HG02973 (cell line): ENCODE data around the gene ZFC3H1.
"Not testable (repeated sequence)": the region's sequence is repeated elsewhere in the genome, so short reads cannot be mapped to it uniquely, and the experiment has no call there.

Source experiments
- ATAC-seq: cut with Tn5 transposase; IDR thresholded peaks from one replicate; pipeline ENCODE4 v1.9.1; 2021; ENCODE audit warnings: moderate library complexity; ENCODE audit not compliant: unreplicated experiment

Gene ZFC3H1

DNA sequence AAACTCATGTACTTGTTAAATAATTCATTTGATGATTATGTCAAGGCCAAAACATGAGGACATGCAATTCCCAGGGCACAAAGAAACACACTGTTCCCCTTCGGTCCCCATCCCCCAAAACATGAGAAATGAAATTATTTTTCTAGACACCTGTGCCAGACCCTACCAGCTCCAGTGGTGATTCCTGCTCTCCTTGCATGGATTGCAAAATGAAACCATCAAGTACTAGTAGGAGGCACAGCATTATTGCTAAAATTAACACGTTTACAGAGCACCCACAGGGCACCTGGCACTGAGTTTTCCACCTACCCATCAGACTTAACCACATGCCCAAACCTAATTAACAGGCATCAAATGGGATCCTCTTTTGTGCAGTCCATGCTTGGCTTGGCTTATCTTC is 76.6 kb downstream of the ZFC3H1 start:
- ATAC-seq = no peak

DNA sequence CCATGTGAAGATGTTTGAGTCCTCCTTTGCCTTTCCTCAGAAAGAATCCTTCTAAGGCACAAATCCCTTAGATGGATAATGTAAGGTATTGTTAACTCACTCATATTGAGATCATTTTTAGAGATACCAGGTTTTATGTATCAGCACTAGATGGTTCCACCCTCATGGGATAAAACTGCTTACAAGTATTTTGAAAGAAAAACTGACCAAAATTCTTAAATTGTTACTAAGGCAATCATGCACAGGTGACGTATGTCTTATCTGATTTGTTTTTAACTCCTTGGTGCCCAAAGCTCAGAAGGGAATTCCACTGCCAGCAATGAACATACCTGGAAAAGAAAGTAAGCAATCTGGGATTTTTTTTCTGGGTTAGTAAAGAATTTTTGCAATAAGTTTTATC is 78.4 kb downstream of the ZFC3H1 start:
- ATAC-seq = no peak

DNA sequence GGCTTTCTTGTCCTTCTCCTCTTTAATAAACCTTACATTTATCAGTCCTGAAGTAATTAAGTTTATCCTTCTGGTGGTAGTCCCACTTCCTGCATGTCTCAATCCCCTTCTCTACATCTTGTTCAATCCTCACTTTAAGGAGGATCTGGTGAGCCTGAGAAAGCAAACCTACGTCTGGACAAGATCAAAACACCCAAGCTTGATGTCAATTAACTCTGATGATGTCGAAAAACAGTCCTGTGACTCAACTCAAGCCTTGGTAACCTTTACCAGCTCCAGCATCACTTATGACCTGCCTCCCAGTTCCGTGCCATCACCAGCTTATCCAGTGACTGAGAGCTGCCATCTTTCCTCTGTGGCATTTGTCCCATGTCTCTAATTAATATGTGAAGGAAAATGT is 79.3 kb downstream of the ZFC3H1 start:
- no peak for ATAC-seq

DNA sequence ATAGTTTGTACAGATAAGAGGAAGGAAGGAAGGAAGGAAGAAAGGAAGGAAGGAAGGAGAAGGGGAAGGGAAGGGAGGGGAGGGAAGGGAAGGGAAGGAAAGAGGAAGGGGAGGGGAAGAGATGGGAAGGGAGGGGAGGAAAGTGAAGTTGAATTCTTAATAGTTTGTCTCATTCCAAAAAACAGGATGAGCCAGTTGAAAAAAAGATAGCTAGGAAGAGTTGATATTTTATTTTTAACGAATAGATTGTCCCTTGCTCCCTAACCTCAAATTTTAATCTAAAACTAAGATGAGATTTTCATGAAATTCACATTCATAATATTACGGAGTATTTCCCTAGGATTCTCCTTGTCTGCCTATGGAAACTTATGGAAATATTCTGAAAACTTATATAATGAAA is 80.7 kb downstream of the ZFC3H1 start:
- ATAC-seq = no peak

DNA sequence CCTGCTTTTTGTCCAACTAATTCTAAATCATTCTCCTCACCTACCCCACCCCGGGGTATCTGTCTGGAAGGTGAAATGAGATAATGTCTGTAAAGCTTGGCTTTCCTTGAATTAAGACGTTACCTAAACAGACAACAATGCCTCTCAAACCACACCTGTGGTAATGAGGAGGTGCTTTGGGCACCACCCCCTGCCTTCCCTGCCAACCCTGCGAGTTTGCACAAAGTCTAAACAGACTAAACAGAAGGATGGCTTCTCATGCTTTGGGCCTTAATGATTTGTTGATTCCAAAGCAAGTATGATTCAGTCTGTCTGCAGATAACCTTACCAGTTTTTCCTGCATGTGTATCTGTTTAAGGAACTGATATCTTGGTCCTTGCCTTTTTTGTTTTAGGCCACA is 82.4 kb downstream of the ZFC3H1 start:
- no peak for ATAC-seq

DNA sequence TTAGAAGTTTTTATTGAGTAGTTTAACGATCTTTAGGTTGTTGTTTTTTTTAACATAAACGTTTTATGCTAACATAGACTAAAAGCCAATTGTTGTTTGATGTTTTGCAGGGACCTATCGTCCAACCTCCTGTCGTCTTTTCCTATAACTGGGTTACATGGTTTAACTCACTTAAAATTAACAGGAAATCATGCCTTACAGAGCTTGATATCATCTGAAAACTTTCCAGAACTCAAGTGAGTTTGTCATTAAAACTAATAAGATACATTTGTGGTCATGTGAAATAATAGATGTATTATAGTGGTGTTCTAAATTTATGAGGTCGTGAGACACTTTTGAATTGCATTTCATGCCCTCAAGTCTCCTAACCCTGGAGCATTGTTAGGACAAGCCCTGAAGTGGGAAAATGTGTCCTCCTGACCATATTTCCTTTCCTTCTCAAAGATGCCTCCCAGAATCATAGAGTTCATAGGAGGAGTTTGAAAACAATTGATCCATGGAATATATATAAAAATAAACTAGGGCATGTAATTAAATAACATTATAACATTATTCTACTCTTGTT is 84.9 kb downstream of the ZFC3H1 start:
- no peak for ATAC-seq

DNA sequence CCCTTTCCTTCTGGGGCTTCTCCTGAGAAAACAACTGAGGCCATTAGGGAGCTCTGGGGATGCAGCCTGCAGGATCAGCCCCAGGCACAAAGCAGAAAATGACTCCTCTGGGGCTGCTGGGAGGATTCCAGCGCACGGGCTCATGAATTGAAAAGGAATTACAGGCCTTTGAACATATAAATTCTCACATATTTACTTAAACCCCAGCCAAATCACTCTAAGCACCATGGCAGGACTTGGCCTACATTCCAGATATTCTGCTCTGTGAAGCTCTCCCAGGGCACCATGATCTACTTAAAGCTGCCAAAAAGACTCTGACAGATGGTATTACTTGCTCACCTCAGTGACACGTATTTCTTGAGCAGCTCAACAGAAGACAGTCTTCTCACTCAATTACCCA is 87.2 kb downstream of the ZFC3H1 start:
- ATAC-seq = no peak

DNA sequence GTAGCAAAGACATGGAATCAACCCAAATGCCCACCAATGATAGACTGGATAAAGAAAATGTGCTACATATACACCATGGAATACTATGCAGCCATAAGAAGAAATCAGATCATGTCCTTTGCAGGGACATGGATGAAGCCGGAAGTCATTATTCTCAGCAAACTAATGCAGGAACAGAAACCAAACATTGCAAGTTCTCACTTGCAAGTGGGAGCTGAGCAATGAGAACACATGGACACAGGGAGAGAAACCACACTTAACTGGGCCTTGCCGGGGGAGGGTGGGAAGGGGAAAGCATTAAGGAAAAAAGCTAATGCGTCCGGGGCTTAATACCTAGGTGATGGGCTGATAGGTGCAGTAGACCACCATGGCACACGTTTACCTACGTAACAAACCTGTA is 93.8 kb downstream of the ZFC3H1 start:
- ATAC-seq = not testable (repeated sequence)

DNA sequence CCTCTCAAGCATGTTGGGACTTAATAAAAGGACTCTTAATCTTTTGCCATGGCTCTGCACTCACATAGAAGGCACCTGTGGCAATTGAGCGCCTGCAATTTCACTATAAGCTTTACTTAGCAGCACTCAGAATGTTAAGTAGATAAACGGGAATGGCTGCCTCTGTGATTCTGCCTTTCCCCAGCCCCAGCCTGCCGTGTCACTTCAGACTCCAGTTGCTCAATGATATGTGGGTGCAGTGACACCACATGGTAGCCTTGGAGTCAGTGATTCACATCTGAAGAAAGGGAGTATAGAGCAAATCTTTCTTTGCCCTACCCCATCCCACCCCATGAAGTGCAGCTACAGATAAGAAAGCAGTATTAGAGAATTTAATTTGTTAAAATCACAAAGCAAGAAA is 96.1 kb downstream of the ZFC3H1 start:
- no peak for ATAC-seq

DNA sequence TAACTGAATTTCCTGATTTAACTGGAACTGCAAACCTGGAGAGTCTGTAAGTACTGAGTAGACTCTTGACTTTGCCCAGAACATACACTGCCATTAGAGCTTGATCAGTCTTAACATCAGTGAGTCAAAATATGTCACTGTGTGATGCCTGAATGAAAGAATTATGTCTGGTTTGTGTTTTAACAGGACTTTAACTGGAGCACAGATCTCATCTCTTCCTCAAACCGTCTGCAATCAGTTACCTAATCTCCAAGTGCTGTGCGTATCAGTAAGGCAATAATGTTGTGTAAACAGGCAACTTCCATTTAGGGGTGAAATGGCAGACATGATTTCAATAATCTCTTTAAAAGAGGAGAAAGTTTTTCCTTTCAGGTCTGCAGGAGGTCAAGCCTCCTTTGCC is 97.0 kb downstream of the ZFC3H1 start:
- no peak for ATAC-seq

DNA sequence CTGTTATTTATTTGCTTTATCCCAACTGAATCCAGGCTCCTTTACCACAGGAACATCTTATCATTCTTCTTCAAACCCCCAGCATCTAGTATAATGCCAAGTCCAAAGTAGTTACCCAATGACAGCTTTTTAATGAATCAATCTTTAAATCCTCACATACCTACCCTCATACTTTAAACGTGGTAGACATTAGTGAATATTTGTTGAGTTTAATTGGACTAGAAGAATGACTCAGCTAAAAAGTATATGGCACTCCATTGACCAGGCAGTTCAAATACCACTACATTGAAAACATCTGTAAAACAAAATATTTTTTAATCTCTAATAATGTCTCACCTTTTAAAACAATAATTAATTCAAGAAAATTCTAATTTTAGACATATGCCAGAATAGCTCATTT is 98.1 kb downstream of the ZFC3H1 start:
- no peak for ATAC-seq

DNA sequence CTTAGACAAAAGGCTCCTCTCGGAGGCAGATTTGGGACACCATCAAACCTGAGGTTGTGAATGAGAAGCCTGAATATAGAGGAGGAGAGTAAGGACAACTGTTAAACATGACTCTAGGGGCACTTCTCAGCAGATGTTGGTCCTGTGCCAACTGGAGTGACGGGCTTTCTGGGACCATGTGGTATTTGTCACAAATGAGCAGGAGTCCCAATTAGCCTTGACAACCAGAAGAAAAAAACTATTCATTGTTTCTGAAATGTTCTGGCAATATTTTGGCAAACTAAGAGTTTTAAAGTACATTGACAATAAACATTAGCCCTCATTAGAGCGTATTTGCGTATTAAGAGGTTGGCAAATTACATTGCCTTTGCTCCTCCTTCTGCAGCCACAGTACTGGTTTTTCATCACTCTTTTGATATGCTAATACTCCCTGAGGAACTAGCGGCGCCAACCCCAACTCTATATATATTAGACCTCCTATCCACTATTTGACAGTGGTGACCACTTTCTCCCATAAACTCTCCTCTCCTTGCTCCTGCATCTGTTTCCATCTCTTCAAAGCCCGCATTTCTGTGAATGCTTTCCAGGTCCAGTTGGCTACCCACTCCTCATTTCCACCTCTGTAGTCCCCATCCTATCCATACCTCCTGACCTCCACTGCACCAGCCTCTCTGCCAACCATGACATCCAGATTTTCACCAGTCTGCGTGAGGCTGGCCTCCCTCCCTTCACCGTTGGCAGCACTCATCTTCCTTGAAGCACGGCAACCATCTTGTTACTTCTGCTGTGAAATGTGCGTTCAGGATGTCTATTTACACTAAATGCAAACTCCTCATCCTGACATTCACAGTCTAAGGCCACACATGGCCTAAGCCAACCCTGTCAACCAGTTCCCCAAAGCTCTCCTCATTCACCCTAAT is 100.7 kb downstream of the ZFC3H1 start:
- no peak for ATAC-seq
